T47D (cell line): ENCODE data around the gene CELF2.

Experiments used
- DNase-seq, 2 experiments: peaks; one replicate each; pipeline versions ENCODE4 v3.0.0 to v3.0.0-alpha.2; 2011 to 2012; ENCODE audit warnings: low read depth in 1 of 2, low spot score in 1 of 2
- JUND ChIP-seq: IDR thresholded peaks from 2 replicates; pipeline ENCODE4 v1.6.1; 2012; ENCODE audit warnings: low read depth
- in situ Hi-C: cut with HindIII; loops from 2 replicates; pipeline ENCODE4 v1.10.0; 2016; ENCODE audit warnings: low sequenced_read_pairs, low pct_unique_long_range_greater_than_20kb

The CELF2 gene

GRCh38 chr10:11303361-11304170 lies 285.9 kb downstream of the CELF2 start:
- in situ Hi-C loops: no loop called here
- no peak for TF ChIP-seq JUND
- no peak for DNase-seq

GRCh38 chr10:11304906-11305585 lies 287.4 kb downstream of the CELF2 start:
- no peak for DNase-seq
- TF ChIP-seq JUND: no peak
- in situ Hi-C loops: no loop called here

GRCh38 chr10:11305825-11306593 lies 288.3 kb downstream of the CELF2 start:
- TF ChIP-seq JUND: no peak
- no peak for DNase-seq
- in situ Hi-C loops: no loop called here

- no peak for TF ChIP-seq JUND
- DNase-seq: no peak
- in situ Hi-C loops: no loop called here
Measured at GRCh38 chr10:11307004-11307403, 289.3 kb downstream of the CELF2 start.

GRCh38 chr10:11307937-11308336 lies 290.3 kb downstream of the CELF2 start:
- in situ Hi-C loops: no loop called here
- no peak for DNase-seq
- TF ChIP-seq JUND: no peak

GRCh38 chr10:11311027-11311426 lies 293.4 kb downstream of the CELF2 start:
- no peak for TF ChIP-seq JUND
- in situ Hi-C loops: no loop called here
- no peak for DNase-seq

GRCh38 chr10:11313463-11313862 lies 295.8 kb downstream of the CELF2 start:
- in situ Hi-C loops: no loop called here

GRCh38 chr10:11317936-11318670 lies 300.4 kb downstream of the CELF2 start:
- no peak for DNase-seq

More at GRCh38 chr10:11313463-11313862, 295.8 kb downstream of the CELF2 start:
- TF ChIP-seq JUND: no peak
- DNase-seq: no peak

GRCh38 chr10:11318826-11319598 lies 301.3 kb downstream of the CELF2 start:
- TF ChIP-seq JUND: no peak
- in situ Hi-C loops: no loop called here
- no peak for DNase-seq

More at GRCh38 chr10:11317936-11318670, 300.4 kb downstream of the CELF2 start:
- in situ Hi-C loops: no loop called here
- TF ChIP-seq JUND: no peak

GRCh38 chr10:11319990-11320602 lies 302.4 kb downstream of the CELF2 start:
- no peak for DNase-seq
- in situ Hi-C loops: no loop called here
- TF ChIP-seq JUND: no peak

- TF ChIP-seq JUND: no peak
- no peak for DNase-seq
- in situ Hi-C loops: no loop called here
Measured at GRCh38 chr10:11320809-11321520, 303.3 kb downstream of the CELF2 start.
